MM.1S (cell line): ENCODE measurements around the gene TMEM134.

Experiments used
- DNase-seq: peaks from one replicate; pipeline ENCODE4 v3.0.0-alpha.2; 2015
- H2AFZ ChIP-seq: fragments of 300-600 bp; sonication (generic); 2 replicates; pipeline ENCODE4 v1.6.0; 2016; ENCODE audit warnings: antibody characterized with exemption, low read length
- H3F3A ChIP-seq: fragments of 300-600 bp; sonication (generic); 2 replicates; pipeline ENCODE4 v1.6.1; 2016; ENCODE audit warnings: mild to moderate bottlenecking, antibody characterized with exemption, low read length, moderate library complexity, mixed read lengths; ENCODE audit not compliant: insufficient read depth
- H3K27ac ChIP-seq: fragments of 300-600 bp; sonication (generic); 2 replicates; pipeline ENCODE4 v1.5.1; 2016; ENCODE audit warnings: mild to moderate bottlenecking, low read length
- H3K27me3 ChIP-seq: fragments of 300-600 bp; sonication (generic); replicated peaks from 2 replicates; pipeline ENCODE4 v1.6.0; 2016; ENCODE audit warnings: low read length; ENCODE audit not compliant: insufficient read depth
- H3K36me3 ChIP-seq: fragments of 300-600 bp; sonication (generic); replicated peaks from 2 replicates; pipeline ENCODE4 v1.6.1; 2016; ENCODE audit warnings: mild to moderate bottlenecking, low read length, mixed read lengths; ENCODE audit not compliant: insufficient read depth
- H3K4me1 ChIP-seq: fragments of 300-600 bp; sonication (generic); 2 replicates; pipeline ENCODE4 v1.6.1; 2016; ENCODE audit warnings: low read length, mixed read lengths
- H3K4me2 ChIP-seq: fragments of 300-600 bp; sonication (generic); 2 replicates; pipeline ENCODE4 v1.6.0; 2016; ENCODE audit warnings: low read depth, low read length
- H3K4me3 ChIP-seq: fragments of 300-600 bp; sonication (generic); 2 replicates; pipeline ENCODE4 v1.5.1; 2016; ENCODE audit warnings: low read length, mixed read lengths
- H3K79me2 ChIP-seq: fragments of 300-600 bp; sonication (generic); 2 replicates; pipeline ENCODE4 v1.6.1; 2016; ENCODE audit warnings: mixed run types, low read length, mixed read lengths
- H3K9ac ChIP-seq: fragments of 300-600 bp; sonication (generic); 2 replicates; pipeline ENCODE4 v1.6.1; 2016; ENCODE audit warnings: low read length, mixed read lengths
- H3K9me2 ChIP-seq: fragments of 300-600 bp; sonication (generic); replicated peaks from 2 replicates; pipeline ENCODE4 v1.6.1; 2016; ENCODE audit warnings: mild to moderate bottlenecking, low read length, mixed read lengths; ENCODE audit not compliant: insufficient read depth
- H3K9me3 ChIP-seq: fragments of 300-600 bp; sonication (generic); replicated peaks from 2 replicates; pipeline ENCODE4 v1.6.1; 2016; ENCODE audit warnings: mild to moderate bottlenecking, low read length, mixed read lengths; ENCODE audit not compliant: insufficient read depth
- H4K20me1 ChIP-seq: fragments of 300-600 bp; sonication (generic); 2 replicates; pipeline ENCODE4 v1.6.1; 2016; ENCODE audit warnings: mild to moderate bottlenecking, low read length, moderate library complexity, mixed read lengths; ENCODE audit not compliant: insufficient read depth
- EZH2 ChIP-seq: fragments of 300-600 bp; sonication (generic); optimal IDR thresholded peaks from 2 replicates; pipeline ENCODE3; 2017; ENCODE audit warnings: low read depth, mild to moderate bottlenecking, antibody characterized with exemption, low read length, mixed read lengths
- EZH2phosphoT487 ChIP-seq: fragments of 300-600 bp; sonication (generic); IDR thresholded peaks from 2 replicates; pipeline ENCODE4 v1.6.1; 2018; ENCODE audit warnings: antibody characterized with exemption, low read length
- TF ChIP-seq, protein P1 (sequence below): fragments of 300-600 bp; sonication (generic); IDR thresholded peaks from 2 replicates; pipeline ENCODE4 v1.5.1; 2016; ENCODE audit warnings: antibody characterized with exemption, low read length, mixed read lengths

The TMEM134 gene

DNA sequence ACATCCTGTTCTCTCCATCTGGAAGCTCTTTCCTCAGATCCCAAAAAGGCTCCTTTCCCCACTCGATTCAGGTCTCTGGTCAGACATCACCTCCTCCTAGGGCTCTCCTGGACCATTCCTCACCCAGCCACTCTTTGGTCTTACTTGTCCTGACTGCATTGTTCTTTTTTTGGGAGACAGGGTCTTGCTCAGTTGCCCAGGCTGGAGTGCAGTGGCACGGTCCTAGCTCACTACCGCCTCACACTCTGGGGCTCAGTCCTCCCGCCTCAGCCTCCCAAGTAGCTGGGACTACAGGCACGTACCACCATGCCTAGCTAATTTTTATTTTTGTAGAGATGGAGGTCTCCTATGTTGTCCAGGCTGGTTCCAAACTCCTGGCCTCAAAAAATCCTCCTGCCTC, 23.5 kb downstream of the TMEM134 start:
- H3K27me3 ChIP-seq = no peaks in the 10 kb centered on the region
- H3K9me2 ChIP-seq = no peaks in the 10 kb centered on the region
- H4K20me1 ChIP-seq = no peaks in the 10 kb centered on the region
- H3K27ac ChIP-seq = no peak overlapping the region
- no peak overlapping the region for H3K4me2 ChIP-seq
- no peak overlapping the region for H2AFZ ChIP-seq
- H3K79me2 ChIP-seq = no peaks in the 10 kb centered on the region
- no peaks in the 10 kb centered on the region for H3K9me3 ChIP-seq
- DNase-seq = no peak
- H3K36me3 ChIP-seq = no peaks in the 10 kb centered on the region
- TF ChIP-seq EZH2phosphoT487 = no peak
- TF ChIP-seq EZH2 = no peak
- TF ChIP-seq, protein P1, sequence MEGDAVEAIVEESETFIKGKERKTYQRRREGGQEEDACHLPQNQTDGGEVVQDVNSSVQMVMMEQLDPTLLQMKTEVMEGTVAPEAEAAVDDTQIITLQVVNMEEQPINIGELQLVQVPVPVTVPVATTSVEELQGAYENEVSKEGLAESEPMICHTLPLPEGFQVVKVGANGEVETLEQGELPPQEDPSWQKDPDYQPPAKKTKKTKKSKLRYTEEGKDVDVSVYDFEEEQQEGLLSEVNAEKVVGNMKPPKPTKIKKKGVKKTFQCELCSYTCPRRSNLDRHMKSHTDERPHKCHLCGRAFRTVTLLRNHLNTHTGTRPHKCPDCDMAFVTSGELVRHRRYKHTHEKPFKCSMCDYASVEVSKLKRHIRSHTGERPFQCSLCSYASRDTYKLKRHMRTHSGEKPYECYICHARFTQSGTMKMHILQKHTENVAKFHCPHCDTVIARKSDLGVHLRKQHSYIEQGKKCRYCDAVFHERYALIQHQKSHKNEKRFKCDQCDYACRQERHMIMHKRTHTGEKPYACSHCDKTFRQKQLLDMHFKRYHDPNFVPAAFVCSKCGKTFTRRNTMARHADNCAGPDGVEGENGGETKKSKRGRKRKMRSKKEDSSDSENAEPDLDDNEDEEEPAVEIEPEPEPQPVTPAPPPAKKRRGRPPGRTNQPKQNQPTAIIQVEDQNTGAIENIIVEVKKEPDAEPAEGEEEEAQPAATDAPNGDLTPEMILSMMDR = no peak
- H3K4me3 ChIP-seq = no peak overlapping the region
- H3F3A ChIP-seq = peaks cover 6% of the 10 kb centered on the region
- peaks cover 12% of the 10 kb centered on the region for H3K4me1 ChIP-seq
- H3K9ac ChIP-seq = no peak overlapping the region

DNA sequence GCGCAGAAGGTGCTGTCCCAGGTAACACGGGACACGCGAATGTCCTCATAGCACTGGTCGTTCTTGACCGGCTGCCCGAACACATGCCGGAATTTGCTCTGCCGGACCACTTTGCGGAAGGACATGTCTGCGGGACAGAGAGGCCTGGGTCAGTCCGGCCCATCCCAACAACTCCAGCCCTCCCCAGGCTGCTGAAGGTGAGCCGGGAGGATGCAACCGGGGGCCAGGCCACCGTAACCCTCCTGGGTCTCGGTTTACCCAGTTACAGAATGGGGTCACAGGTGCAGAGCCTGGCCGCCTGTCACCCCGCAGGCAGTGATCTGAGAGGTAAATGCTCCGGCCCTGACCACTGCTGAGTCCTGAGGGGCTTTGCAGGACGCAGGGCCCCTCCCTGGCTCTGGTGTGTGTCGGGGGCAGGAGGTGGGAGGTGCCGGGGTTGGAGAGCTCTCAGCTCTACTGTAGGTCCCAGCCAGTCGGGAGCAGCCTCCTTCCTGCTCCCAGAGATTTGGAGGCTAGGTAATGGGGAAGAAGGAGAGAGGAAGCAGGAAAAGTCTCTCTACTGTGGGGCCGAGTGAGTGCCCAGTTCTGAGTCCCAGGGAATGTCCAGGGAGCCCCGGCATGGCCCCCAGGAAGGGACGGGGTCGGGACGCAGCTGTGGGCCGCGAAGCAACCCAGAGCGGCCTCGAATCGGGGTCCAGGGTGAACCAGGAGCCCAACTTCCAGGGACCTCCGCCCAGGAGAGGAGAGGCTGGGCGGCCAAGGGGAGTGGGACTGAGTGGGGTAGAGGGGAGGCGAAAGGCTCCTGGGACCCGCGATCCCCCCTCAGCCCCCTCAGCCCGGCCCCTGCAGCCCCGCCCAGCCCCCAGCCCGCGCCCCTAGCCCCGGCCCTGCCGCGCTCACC, 26.3 kb downstream of the TMEM134 start:
- no peak overlapping the region for H3K27ac ChIP-seq
- H3K9me3 ChIP-seq = no peaks in the 10 kb centered on the region
- no peaks in the 10 kb centered on the region for H3F3A ChIP-seq
- H2AFZ ChIP-seq = no peak overlapping the region
- no peaks in the 10 kb centered on the region for H4K20me1 ChIP-seq
- H3K4me1 ChIP-seq = peaks cover 4% of the 10 kb centered on the region; the same call in 1 of the 2 replicates
- H3K79me2 ChIP-seq = no peaks in the 10 kb centered on the region
- DNase-seq = no peak
- TF ChIP-seq, protein P1 = no peak
- TF ChIP-seq EZH2 = no peak
- no peak for TF ChIP-seq EZH2phosphoT487
- no peaks in the 10 kb centered on the region for H3K9me2 ChIP-seq
- no peak overlapping the region for H3K4me3 ChIP-seq
- H3K36me3 ChIP-seq = no peaks in the 10 kb centered on the region
- H3K4me2 ChIP-seq = no peak overlapping the region
- no peak overlapping the region for H3K9ac ChIP-seq
- no peaks in the 10 kb centered on the region for H3K27me3 ChIP-seq

DNA sequence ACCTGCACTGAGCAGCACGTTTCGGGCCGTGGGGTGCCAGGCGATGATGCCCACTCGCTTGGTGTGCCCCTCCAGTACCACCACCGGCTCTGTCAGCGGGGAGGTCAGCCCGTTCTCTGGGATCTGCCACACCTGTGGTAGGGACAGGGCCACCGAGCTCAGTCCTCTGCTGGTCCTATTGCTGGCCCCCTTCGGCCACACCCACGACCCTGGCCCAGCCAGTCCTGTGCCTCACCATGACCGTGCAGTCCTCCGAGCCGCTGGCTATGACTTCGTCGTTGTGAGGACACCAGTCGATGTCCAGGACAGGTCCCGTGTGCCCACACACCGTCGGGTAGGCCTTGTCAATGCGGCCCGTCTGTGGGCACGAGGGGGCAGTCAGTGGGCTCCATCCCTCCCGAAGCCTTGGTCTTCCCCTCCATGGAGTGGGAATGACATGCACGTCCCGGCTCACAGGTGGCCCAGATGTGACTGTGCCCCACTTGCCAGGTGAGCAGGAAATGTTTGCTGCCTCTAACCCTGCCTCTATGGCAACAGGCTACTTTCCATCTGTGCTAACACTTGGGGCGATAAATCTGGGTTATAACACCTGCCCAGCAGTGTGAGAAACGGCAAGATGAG, 27.2 kb downstream of the TMEM134 start:
- Histone ChIP-seq H3K27me3 (no peaks in the 10 kb centered on the region), H3F3A (no peaks in the 10 kb centered on the region), H3K9ac (no peak overlapping the region), H3K27ac (no peak overlapping the region), H3K4me3 (no peak overlapping the region), H3K9me3 (no peaks in the 10 kb centered on the region), H3K4me1 (peaks cover 4% of the 10 kb centered on the region; the same call in 1 of the 2 replicates), H3K36me3 (no peaks in the 10 kb centered on the region), H3K79me2 (no peaks in the 10 kb centered on the region), H3K4me2 (no peak overlapping the region), H3K9me2 (no peaks in the 10 kb centered on the region), H4K20me1 (no peaks in the 10 kb centered on the region), H2AFZ (no peak overlapping the region)
- TF ChIP-seq, protein P1 = no peak
- TF ChIP-seq EZH2 = no peak
- TF ChIP-seq EZH2phosphoT487 = no peak
- DNase-seq = no peak
